HCT116 (cell line): ENCODE data around the gene COL20A1. TPM values are rescaled to one million over a fixed set of nuclear protein-coding genes. Genes with fewer than 3 reads are reported as not detected.
A peak's percentile ranks its signal among the peaks of the same experiment; 100 is the strongest.

Experiments used
- ATAC-seq: fragments of 200-7000 bp; cut with Tn5 transposase; 2 replicates; pipeline ENCODE4 v1.9.1; 2020; ENCODE audit warnings: mild to moderate bottlenecking, moderate library complexity
- BruUV-seq: library from RNA; stranded (reverse); fragments of 400-500 nt; replicated peaks from 2 replicates; lab custom pipeline; 2021; lab: Mats Ljungman, UMichigan
- CTCF ChIA-PET: fragments of 300-600 bp; sonication (Branson Sonifier 250); formaldehyde crosslinking; loops from one replicate; lab custom pipeline; 2021; ENCODE audit warnings: antibody characterized with exemption; lab: Charles Lee
- POLR2A ChIA-PET: fragments of 300-600, 350-600 bp; sonication (Branson Sonifier 250); formaldehyde crosslinking; loops from one replicate; lab custom pipeline; 2021; ENCODE audit warnings: antibody characterized with exemption; lab: Charles Lee
- RAD21 ChIA-PET, 2 experiments: fragments of 300-600 bp; sonication (Branson Sonifier 250); formaldehyde crosslinking; loops; one replicate each; lab custom pipeline; 2023; ENCODE audit warnings: low total read pairs in 2 of 2; ENCODE audit not compliant: uncharacterized antibody in 2 of 2, unreplicated experiment in 2 of 2, low non-redundant PET in 1 of 2; lab: Charles Lee
- DNase-seq: peaks from one replicate; pipeline ENCODE4 v3.0.0-alpha.2; 2010; ENCODE audit warnings: low read depth, low spot score
- H2AFZ ChIP-seq: fragments of 200-600 bp; shearing (Covaris generic), sonication (generic); 2 replicates; pipeline ENCODE4 v1.6.1; 2017; ENCODE audit warnings: low read depth, mixed run types, mixed read lengths, antibody characterized with exemption, low read length; ENCODE audit not compliant: poor library complexity, severe bottlenecking
- H3K27ac ChIP-seq: 2 replicates; pipeline ENCODE4 v1.5.1; 2012; ENCODE audit warnings: low read depth, low read length
- H3K27me3 ChIP-seq: fragments of 200-600 bp; sonication (generic); 2 replicates; pipeline ENCODE4 v1.6.1; 2016; ENCODE audit warnings: mixed run types, low read length, mixed read lengths; ENCODE audit not compliant: insufficient read depth
- H3K36me3 ChIP-seq, 2 experiments: fragments of 200-500 bp in 1 of 2; fragments of 200-600 bp in 1 of 2; sonication (Bioruptor generic) in 1 of 2; sonication (generic) in 1 of 2; 2 replicates each; pipeline versions ENCODE4 v1.5.1 to v1.6.1; 2014 to 2016; ENCODE audit warnings: low read length in 2 of 2, inconsistent platforms in 1 of 2, mixed read lengths in 1 of 2, mixed run types in 1 of 2; ENCODE audit not compliant: insufficient read depth in 2 of 2, control insufficient read depth in 1 of 2
- H3K4me1 ChIP-seq, 2 experiments: fragments of 200-600 bp in 1 of 2; sonication (generic) in 1 of 2; 2 replicates each; pipeline versions ENCODE4 v1.5.1 to v1.6.1; 2012 to 2017; ENCODE audit warnings: low read length in 2 of 2, inconsistent platforms in 1 of 2, mild to moderate bottlenecking in 1 of 2, mixed read lengths in 1 of 2, mixed run types in 1 of 2, moderate library complexity in 1 of 2; ENCODE audit not compliant: insufficient read depth in 2 of 2, control insufficient read depth in 1 of 2
- H3K4me2 ChIP-seq: fragments of 200-600 bp; sonication (generic); 2 replicates; pipeline ENCODE4 v1.6.1; 2017; ENCODE audit warnings: mixed run types, low read length, mixed read lengths
- H3K4me3 ChIP-seq, 2 experiments: fragments of 200-600 bp in 1 of 2; sonication (generic) in 1 of 2; replicated peaks in 1 of 2; 2 replicates each; pipeline ENCODE4 v1.5.1; 2011 to 2016; ENCODE audit warnings: low read length in 2 of 2, control low read depth in 1 of 2, low read depth in 1 of 2, mild to moderate bottlenecking in 1 of 2, mixed read lengths in 1 of 2, mixed run types in 1 of 2
- H3K79me2 ChIP-seq: fragments of 200-600 bp; sonication (generic); 2 replicates; pipeline ENCODE4 v1.6.1; 2017; ENCODE audit warnings: mild to moderate bottlenecking, mixed run types, low read length, moderate library complexity, mixed read lengths; ENCODE audit not compliant: insufficient read depth
- H3K9ac ChIP-seq: fragments of 200-600 bp; sonication (generic); 2 replicates; pipeline ENCODE4 v1.6.1; 2016; ENCODE audit warnings: low read length, mixed read lengths
- H3K9me2 ChIP-seq: fragments of 200-600 bp; sonication (generic), shearing (Covaris generic); 2 replicates; pipeline ENCODE4 v1.6.1; 2017; ENCODE audit warnings: mixed run types, mild to moderate bottlenecking, moderate library complexity; ENCODE audit not compliant: insufficient read depth
- H3K9me3 ChIP-seq, 2 experiments: fragments of 200-500 bp in 1 of 2; fragments of 200-600 bp in 1 of 2; sonication (Bioruptor generic) in 1 of 2; sonication (generic) in 1 of 2; 2 replicates each; pipeline ENCODE4 v1.6.1; 2014 to 2017; ENCODE audit warnings: low read length in 2 of 2, mixed read lengths in 2 of 2, inconsistent platforms in 1 of 2, low read depth in 1 of 2, mild to moderate bottlenecking in 1 of 2, mixed run types in 1 of 2, moderate library complexity in 1 of 2; ENCODE audit not compliant: control insufficient read depth in 1 of 2, insufficient read depth in 1 of 2
- H4K20me1 ChIP-seq: fragments of 200-600 bp; sonication (generic), shearing (Covaris generic); 2 replicates; pipeline ENCODE4 v1.6.1; 2017; ENCODE audit warnings: mixed run types, mild to moderate bottlenecking, moderate library complexity; ENCODE audit not compliant: insufficient read depth
- CBX3 ChIP-seq: IDR thresholded peaks from 2 replicates; pipeline ENCODE4 v1.6.1; 2012; ENCODE audit warnings: low read depth
- CEBPB ChIP-seq: IDR thresholded peaks from 2 replicates; pipeline ENCODE4 v1.6.1; 2012; ENCODE audit warnings: low read depth
- CTCF ChIP-seq, 3 experiments: fragments of 200-600 bp in 1 of 3; sonication (generic) in 1 of 3; IDR thresholded peaks in 2 of 3; conservative IDR thresholded peaks in 1 of 3; 2 replicates each; pipeline ENCODE4 v1.5.1; 2012 to 2017; ENCODE audit warnings: low read depth in 2 of 3, low read length in 2 of 3, antibody characterized with exemption in 1 of 3, borderline replicate concordance in 1 of 3, control low read depth in 1 of 3, mild to moderate bottlenecking in 1 of 3, mixed read lengths in 1 of 3, mixed run types in 1 of 3, moderate library complexity in 1 of 3; ENCODE audit not compliant: insufficient read depth in 1 of 3
- EGR1 ChIP-seq: IDR thresholded peaks from 2 replicates; pipeline ENCODE4 v1.6.1; 2012; ENCODE audit warnings: low read depth
- ELF1 ChIP-seq: IDR thresholded peaks from 2 replicates; pipeline ENCODE4 v1.6.1; 2012; ENCODE audit warnings: low read depth, borderline replicate concordance
- EZH2 ChIP-seq: fragments of 200-600 bp; sonication (generic); IDR thresholded peaks from 2 replicates; pipeline ENCODE4 v1.6.1; 2017; ENCODE audit warnings: antibody characterized with exemption, mixed run types
- FOSL1 ChIP-seq: IDR thresholded peaks from 2 replicates; pipeline ENCODE4 v1.6.1; 2012; ENCODE audit warnings: low read depth
- MAX ChIP-seq: IDR thresholded peaks from 2 replicates; pipeline ENCODE4 v1.6.1; 2012
- POLR2AphosphoS5 ChIP-seq: IDR thresholded peaks from 2 replicates; pipeline ENCODE4 v1.6.1; 2011; ENCODE audit warnings: mild to moderate bottlenecking, low read depth, low read length, moderate library complexity
- RAD21 ChIP-seq: IDR thresholded peaks from 2 replicates; pipeline ENCODE4 v1.6.1; 2012; ENCODE audit warnings: low read depth, mild to moderate bottlenecking
- SRF ChIP-seq: IDR thresholded peaks from 2 replicates; pipeline ENCODE4 v1.6.1; 2012; ENCODE audit warnings: low read depth
- TCF7L2 ChIP-seq: IDR thresholded peaks from 2 replicates; pipeline ENCODE4 v1.7.0; 2011; ENCODE audit warnings: borderline replicate concordance, inconsistent platforms; ENCODE audit not compliant: insufficient read depth, insufficient read length; ENCODE audit errors: extremely low read depth
- ZFX ChIP-seq: fragments of 450-650 bp; IDR thresholded peaks from 2 replicates; pipeline ENCODE4 v1.6.1; 2017
- ZNF274 ChIP-seq: fragments of 200-500 bp; sonication (Bioruptor generic); IDR thresholded peaks from 2 replicates; pipeline ENCODE4 v1.6.1; 2014; ENCODE audit warnings: mild to moderate bottlenecking, low read depth, low read length, inconsistent platforms
- intact Hi-C: fragments of 100-400 bp; cut with micrococcal nuclease; formaldehyde crosslinking; loops from 2 replicates; pipeline ENCODE4 v1.10.0; 2022
- total RNA-seq: library from RNA; stranded (reverse); gene quantifications from one replicate; pipeline ENCODE4 v1.2.1, GENCODE V29; 2021; ENCODE audit not compliant: unreplicated experiment

The COL20A1 gene
- total RNA-seq, 1 experiment from 2014 or later, result 0.34 TPM

GRCh38 chr20:63326314-63327230, 33.6 kb downstream of the COL20A1 start:
- no peaks in the 10 kb centered on the region for H3K36me3 ChIP-seq
- peaks cover 0 to 8% of the 10 kb centered on the region in 2 experiments; a peak in 2 of 4 replicates for H3K4me1 ChIP-seq
- DNase-seq (no peak), ATAC-seq (peak; percentile 75)
- peak overlapping the region; percentile 28; the same call in 1 of the 2 replicates for H3K4me2 ChIP-seq
- H4K20me1 ChIP-seq, result no peaks in the 10 kb centered on the region
- intact Hi-C loops, result no loop called here
- H3K79me2 ChIP-seq, result no peaks in the 10 kb centered on the region
- ChIA-PET RAD21 (no interaction called here), POLR2A (no interaction called here), CTCF (interaction anchor here (0.5 kb wide), 1 partner anchor 41 kb away, joined by 6 read pairs; no protein-coding TSS in a partner anchor)
- no peak overlapping the region for H3K4me3 ChIP-seq
- no peak overlapping the region for H3K9ac ChIP-seq
- no peak overlapping the region for H2AFZ ChIP-seq
- no peak for TF ChIP-seq ZFX
- TF ChIP-seq SRF, result no peak
- TF ChIP-seq CBX3, result no peak
- H3K27me3 ChIP-seq, result no peaks in the 10 kb centered on the region
- peak overlapping the region; percentile 57; the same call in 1 of the 2 replicates for H3K27ac ChIP-seq
- no peaks in the 10 kb centered on the region for H3K9me3 ChIP-seq
- no TSS peak for BruUV-seq
- no peaks in the 10 kb centered on the region for H3K9me2 ChIP-seq

- Histone ChIP-seq H3K4me3 (no peak overlapping the region), H4K20me1 (no peaks in the 10 kb centered on the region), H3K9me2 (no peaks in the 10 kb centered on the region), H3K4me1 (peaks cover 0 to 8% of the 10 kb centered on the region in 2 experiments; a peak in 2 of 4 replicates), H3K4me2 (no peak overlapping the region), H3K79me2 (no peaks in the 10 kb centered on the region), H3K27ac (peak overlapping the region; percentile 57; the same call in 1 of the 2 replicates), H3K36me3 (no peaks in the 10 kb centered on the region), H3K27me3 (no peaks in the 10 kb centered on the region), H2AFZ (no peak overlapping the region), H3K9ac (no peak overlapping the region), H3K9me3 (peaks cover 3 to 4% of the 10 kb centered on the region in 2 experiments; a peak in 1 of 4 replicates)
- RAD21 ChIA-PET, result interaction anchor here in 1 of 2 experiments (0.6 kb wide), 1 partner anchor 995 kb away, joined by 3 read pairs; no protein-coding TSS in a partner anchor
- POLR2A ChIA-PET, result no interaction called here
- DNase-seq, result no peak
- no TSS peak for BruUV-seq
- intact Hi-C loops, result no loop called here
- ATAC-seq, result peak; percentile 41
- CTCF ChIA-PET, result interaction anchor here (0.5 kb wide), 1 partner anchor 40 kb away, joined by 6 read pairs; no protein-coding TSS in a partner anchor
- TF ChIP-seq FOSL1 (no peak), CTCF (IDR thresholded peaks at IDR 0.05 in 2 of 3, conservative IDR thresholded peaks at IDR 0.05 in 1 of 3; ENCODE audit: borderline replicate concordance in 1 of 3, insufficient read depth in 1 of 3, low read depth in 2 of 3, low read length in 2 of 3) (no peak), TCF7L2 (no peak), EGR1 (no peak), RAD21 (no peak), ELF1 (no peak), ZNF274 (no peak), ZFX (no peak), POLR2AphosphoS5 (no peak), EZH2 (no peak), MAX (no peak), CBX3 (no peak), CEBPB (no peak)
These were observed 34.3 kb downstream of the COL20A1 start for GRCh38 chr20:63327231-63327745.
